HG03520 (cell line): ENCODE data around the gene CCDC8.
"Not testable (repeated sequence)": the region's sequence is repeated elsewhere in the genome, so short reads cannot be mapped to it uniquely, and the experiment has no call there.

Experiments
- ATAC-seq: cut with Tn5 transposase; IDR thresholded peaks from one replicate; pipeline ENCODE4 v1.9.1; 2021; ENCODE audit warnings: mild to moderate bottlenecking, moderate library complexity; ENCODE audit not compliant: unreplicated experiment

The CCDC8 gene

DNA sequence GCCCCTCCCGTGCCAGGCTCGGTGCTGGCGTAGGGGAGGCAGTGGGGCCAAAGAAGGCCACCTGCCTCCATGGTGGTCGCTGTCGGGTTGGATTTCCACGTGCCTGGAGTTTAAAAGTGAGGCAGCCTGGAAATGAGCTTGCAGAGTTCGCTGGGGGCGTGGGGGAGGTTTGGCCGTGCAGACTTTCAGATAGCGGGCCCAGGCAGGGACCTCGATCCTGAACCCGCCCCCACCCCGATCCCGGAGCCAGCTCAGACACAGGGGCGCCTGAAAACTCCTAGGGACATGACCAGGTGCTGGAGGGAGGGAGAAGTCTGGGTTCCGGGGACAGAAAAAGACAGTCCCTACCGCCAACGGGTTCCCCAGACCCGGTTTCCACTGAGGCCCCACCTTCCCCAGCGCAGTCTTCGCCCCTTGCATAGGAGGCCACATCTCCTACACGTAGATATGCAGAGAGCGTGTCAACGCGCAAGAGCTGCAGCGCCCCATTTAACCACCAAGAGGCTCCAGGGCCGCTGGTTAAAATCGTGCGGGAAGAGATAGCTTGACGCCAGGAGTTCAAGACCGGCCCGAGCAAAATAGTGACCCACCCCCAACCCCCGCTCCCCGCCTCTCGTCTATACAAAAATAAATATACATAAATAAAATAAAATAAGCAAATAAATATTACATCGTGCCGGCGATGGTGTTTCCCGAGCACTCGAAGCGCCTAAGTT, 8.5 kb downstream of the CCDC8 start:
- ATAC-seq: no peak

DNA sequence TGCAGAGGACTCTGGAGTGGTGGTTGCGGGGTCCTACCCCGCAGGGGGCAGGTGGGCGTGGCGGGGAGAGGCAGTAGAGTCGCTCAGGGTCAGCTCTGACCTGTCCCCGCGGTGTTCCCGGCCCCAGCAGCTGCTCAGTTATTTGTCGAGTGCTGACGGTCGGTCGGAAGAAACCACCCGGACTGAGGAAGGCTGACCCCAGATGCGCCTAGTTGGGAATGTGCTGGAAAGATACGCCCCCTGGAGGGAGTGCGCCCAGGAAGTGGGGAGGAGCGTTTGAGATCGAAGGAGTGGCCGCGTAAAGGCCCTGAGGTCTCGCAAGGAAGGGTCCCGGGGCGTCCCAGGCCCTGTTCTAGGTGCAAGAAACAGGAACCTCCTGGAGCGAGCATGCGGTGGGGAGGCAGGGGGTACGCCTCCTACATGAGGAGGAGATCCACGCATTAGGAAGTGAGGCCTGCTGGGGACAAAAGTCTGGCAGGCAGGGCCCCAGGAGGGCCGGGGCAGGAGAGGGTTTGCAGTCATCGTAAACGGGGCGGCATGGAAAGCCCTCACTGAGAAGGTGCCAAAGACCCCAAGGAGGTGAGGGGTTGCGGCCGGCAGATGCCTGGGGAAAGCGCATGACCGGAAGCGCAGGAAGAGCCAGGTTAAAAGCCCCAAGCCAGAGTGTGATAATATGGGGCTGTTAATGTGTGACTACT, 9.2 kb downstream of the CCDC8 start:
- no peak for ATAC-seq

DNA sequence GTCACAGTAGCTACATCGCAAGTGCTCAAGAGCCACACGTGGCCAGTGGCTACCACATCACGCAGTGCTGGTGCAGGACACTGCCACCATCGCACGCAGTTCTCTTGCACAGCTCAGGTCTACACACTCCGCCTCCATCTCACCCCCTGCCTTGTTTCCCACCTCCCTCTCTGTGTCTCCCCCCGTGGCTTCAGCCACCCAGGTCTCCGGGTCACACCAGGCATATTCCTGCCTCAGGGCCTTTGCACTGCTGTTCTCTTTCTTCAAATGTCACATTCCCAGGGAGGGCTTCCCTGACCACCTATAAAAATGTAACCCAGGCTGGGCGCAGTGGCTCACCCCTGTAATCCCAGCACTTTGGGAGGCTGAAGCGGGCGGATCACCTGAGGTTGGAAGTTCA, 10.6 kb downstream of the CCDC8 start:
- no peak for ATAC-seq

DNA sequence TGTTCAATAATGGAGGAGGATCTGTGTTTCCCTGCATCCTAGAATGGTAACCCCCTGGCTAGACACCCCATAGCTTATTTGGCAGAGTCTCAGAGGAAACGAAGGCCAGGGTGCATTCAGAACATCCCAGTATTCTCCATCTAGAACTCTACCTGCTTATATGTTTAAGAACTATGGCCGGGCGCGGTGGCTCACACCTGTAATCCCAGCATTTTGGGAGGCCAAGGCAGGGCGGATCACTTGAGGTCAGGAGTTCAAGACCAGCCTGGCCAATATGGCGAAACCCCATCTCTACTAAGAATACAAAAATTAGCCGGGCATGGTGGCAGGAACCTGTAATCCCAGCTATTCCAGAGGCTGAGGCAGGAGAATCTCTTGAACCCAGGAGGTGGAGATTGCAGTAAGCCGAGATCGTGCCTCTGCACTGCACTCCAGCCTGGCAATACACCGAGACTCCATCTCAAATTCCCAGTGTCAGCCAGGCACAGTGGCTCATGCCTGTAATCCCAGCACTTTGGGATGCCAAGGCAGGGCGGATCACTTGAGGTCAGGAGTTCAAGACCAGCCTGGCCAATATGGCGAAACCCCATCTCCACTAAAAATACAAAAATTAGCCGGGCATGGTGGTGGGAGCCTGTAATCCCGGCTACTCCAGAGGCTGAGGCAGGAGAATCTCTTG, 15.4 kb downstream of the CCDC8 start:
- not testable (repeated sequence) for ATAC-seq

DNA sequence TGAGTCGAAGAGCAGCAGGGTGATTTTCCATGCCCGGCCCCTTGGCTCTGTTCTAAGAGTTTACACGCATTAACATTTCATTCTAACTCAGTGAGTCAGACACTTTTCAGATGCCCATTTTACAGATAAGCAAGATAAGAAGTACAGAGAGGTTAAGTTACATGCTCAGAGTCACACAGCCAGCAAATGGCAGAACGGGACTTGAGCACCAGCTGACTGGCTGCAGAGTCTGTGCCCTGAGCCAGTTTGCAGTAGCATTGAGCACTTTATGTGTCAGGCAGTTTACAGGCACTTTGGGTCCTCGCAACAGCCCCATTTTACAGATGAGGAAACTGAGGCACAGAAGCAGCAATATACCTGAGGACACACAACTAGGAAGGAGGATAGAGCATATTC, 19.0 kb downstream of the CCDC8 start:
- ATAC-seq: no peak

DNA sequence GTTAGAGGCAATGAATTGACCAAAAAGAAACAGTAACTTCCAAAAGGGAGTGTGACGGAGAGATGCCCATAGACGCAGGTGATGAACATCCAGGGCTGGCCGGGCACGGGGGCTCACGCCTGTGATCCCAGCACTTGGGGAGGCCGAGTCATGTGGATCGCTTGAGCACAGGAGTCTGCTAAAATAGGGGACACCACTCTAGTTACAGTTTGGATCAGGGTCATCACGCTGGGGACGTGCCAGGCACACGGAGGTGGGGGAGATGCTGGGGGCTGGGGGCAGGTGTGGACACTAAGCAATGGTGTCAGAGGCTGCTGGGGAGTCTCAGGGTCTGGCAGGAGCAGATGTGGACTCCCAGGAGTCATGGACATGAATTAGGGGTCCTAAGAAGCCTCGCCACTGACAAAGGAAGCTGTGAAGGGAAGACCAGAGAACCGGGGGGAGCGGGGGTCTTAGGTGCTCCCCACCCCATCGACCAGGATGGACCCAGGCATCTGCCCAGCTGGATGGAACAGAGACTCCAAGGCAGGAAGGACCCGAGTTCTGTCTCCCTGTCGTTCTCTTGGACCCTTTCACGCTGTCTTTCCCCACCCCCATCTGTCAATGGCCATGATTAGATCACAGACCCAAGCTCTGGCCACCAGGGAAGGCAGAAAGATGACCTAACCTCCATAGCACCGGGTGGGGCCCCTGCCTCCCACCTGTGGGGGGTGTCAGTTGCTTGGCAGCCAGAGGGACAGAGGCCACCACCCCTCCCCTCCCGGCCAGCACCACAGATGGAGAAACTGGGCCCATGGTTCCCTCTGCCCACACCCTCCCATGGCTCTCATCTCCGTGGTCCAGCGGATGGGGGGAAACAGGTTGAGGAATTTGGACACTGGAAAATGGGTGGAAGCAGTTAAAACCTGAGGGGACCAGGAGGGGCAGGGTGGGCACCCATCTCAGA, 19.6 kb downstream of the CCDC8 start:
- ATAC-seq: no peak

DNA sequence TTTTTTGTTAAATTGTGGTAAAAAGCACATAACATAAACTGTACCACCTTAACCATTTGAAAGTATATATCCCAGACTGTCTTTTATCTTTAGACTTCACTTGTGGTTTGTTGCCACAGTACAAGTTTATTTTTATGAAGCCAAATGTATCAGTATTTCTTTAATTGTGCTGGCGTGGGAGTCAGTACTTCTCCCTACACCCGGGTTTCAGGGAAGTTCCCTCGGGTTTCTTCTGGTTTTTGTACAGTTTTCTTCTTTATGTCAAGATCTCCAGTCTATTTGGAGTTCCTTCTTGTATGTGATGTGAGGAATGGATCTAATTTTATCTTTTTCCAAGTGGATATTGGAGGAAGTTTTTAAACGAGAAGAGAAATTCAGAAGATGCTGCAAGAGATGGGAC, 20.5 kb downstream of the CCDC8 start:
- no peak for ATAC-seq

DNA sequence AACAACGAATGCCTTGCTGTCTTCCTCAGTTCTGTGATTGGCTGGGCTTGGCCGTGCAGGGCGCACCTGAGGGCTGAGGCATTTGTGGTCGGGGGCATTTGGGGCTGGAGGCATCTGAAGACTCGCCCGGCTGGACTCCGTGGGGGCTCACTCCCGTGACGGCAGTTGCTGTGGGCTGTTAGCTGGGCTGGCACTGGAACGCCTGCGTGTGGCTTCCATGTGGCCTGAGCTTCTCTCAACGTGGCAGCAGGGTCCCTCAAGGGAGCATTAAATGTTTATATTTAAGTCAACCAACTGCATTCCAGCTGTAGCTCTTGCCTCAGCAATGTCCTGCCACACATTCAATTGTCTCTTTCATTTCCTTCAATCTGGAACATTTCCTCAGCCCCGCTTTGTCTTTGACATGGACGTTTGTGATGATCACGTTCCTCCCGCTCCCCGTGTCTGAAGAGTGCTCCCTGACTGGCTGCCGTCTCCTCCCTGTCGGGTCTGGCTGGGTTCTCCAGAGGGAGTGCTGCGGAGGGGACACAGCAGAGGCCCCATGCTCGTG, 21.0 kb downstream of the CCDC8 start:
- no peak for ATAC-seq

DNA sequence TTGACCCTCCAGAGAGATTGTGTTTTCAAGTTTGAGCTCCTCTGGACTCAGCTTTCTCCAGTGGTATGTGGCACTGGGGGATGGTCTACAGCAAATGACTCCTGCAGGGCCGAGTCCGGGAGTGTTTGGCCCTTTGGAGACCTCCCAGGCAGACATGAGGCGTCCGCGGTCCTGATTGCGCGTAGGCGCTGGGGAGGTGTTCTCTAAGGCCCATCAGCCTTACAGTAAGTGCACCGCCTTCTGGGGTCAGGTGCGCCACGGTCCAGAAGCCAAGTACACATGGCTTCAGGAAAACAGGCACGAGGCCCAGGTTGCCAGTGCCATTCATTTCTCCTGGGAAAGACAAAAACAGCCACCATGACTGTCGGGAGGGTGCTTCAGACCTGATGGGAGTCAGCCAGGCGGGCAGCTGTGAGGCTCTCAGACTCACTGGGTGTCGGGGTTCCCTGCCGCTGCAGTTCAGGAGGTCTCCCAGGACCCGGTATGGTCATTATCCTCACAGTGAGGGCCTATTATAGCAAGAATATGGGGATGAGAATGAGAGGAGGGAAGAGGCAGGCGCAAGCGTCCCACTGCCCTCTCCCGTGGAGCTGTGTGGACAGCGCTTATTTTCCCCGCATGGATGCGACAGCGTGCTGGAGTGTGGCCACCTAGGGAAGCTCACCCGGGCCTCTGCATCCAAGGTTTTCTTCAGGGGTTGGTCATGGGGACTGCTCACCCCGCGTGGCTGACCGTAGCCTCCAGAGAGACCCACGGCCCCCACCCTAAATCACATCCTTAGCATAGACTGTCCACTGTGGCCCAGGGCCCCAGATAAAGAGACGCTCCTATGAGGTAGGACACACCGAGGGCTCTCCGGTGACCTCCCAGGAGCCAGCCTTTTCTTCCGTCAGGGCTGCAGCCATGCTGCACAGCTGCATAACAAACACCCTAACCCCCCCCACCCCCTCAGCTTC, 21.8 kb downstream of the CCDC8 start:
- no peak for ATAC-seq

DNA sequence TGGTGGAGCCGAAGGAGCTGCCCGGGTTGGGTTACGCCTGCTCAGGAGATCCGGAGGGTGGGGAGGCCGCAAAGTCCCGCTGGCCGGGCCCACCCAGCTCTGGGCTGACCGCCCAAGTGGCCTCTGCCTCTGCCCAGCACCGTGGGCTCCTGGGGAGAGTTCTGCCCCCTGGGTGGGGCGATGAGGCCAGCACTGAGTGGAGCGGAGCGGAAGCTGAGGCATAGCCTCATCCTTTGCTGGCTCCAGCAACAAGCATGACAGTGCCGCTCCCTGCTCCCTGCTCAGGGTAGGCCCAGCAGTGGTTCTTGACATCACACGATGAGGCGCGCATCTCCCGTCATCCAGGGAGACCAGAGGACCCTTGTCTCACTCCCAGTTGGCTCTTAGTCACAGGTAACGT, 22.5 kb downstream of the CCDC8 start:
- no peak for ATAC-seq

DNA sequence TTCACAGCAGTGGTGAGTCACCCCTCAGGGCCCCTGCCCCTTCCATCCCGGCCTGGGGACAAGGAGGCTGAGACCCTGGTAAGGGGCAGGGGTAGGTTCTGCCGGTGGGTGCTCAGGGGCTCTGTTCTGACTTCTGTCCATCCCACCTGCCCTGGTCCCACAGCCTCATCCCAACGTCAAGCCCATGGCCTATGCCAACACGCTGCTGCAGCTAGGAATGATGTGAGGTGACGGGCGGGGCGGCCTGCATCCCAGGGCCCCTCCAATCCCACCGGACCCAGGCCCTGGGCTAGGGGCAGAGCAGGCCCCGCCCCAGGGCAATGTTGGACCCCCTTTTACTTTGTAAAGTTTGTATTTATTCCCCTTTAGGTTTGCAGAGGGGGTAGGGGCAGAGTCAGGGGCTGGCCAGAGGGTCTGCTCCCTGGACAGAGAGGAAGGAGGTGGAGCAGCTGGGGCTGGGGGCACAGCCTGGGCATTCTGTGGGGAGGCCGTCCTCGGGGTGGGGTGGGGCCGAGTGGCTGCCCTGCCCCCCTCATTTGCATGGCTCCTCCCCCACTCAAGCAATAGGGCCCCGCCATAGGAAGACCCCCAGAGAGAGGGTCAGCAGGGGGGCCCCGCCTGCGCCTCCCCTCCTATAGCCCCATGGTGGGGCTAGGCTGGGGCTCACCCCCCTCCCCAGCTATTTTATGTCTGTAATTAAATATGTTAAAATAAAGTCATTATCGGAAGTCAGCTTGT, 23.1 kb downstream of the CCDC8 start:
- no peak for ATAC-seq

DNA sequence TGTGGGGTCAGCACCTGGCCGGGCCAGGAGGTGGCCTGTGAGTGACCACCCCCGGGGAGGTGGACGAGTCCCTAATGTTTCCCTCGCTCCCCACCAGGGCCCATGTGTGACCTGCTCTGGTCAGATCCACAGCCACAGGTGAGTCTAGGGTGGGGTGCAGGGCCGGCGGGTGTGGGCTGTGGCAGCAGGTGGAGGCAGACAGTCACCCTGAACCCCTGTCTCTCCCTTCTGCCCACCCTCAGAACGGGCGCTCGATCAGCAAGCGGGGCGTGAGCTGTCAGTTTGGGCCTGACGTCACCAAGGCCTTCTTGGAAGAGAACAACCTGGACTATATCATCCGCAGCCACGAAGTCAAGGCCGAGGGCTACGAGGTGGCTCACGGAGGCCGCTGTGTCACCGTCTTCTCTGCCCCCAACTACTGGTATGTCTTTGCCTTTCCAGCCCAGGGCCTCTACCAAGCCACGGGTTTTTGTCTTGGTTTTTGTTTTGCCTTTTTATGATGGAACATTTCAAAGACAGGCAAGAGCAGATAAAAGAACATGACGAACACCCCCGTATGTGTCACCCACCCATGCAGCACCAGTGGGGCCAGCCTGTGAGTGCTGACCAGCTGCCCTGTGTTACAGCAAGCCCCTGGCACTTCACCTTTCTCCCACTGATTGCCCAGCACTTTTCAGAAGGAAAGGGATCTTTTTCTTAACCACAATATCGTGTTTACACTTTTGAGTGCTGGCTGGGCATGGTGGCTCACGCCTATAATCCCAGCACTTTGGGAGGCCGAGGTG, 24.9 kb downstream of the CCDC8 start:
- no peak for ATAC-seq

DNA sequence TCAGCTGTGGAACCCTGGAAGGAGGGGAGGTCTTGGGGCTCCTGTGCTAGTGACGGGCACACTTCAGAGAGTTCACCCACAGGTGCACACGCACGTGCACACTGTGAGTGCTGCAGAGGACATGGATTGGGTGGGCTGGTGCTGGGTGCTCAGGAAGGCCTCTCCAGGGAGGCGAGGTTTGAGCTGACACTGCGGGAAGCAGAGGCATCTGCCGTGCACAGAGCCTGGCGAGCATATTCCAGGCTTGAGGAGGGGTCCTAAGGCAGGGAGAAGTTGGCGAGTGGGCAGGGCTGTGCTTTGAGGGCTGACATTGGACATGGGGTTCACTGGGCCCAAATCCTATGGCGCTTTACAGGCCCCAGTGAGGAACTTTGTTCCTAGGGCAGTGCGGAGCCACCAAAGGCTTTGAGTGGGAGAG, 25.6 kb downstream of the CCDC8 start:
- no peak for ATAC-seq

DNA sequence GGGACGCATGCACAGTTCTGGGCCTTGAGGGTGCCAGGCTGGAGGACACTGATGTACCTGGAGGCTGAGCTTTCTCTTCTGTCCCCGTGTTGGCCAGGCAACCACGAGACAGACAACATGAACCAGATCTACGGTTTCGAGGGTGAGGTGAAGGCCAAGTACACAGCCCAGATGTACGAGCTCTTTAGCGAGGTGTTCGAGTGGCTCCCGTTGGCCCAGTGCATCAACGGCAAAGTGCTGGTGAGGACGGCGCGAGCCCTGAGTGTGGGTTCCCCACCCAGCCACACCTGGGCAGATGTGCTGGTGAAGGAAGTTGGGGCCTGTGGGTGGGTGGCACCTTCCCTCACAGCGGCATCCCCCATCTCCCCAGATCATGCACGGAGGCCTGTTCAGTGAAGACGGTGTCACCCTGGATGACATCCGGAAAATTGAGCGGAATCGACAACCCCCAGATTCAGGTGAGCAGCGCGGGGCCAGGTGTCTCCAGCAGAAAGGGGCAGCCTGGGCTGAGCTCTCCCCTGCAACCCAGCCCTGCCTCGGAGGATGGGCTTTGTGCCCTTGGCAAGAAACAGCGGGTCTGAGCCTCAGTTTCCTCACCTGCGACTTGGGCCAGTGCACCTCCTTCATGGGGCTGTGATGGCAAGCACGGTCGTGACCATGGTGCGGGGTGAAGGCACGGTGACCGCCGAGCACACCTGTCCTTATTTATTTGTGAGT, 26.2 kb downstream of the CCDC8 start:
- ATAC-seq: no peak

DNA sequence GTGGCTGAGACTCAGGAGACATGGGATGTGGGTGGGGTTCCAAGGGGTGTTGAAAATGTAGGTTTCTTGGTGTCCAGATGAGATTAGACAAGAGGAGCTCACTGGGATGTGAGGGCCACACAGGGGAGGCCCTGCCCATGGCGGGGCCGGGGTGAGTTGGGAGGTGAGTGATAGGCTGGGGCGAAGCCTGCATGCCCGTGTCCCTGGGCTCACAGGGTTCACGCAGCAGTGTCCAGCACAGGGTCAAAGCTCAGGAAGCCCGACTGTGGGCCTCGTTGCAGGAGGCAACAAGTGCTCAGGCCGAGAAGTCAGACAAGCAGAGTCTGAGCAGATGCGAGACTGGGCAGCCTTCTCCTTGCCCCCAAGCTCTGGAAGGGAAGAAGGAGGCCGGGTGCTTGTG, 27.2 kb downstream of the CCDC8 start:
- ATAC-seq: no peak

DNA sequence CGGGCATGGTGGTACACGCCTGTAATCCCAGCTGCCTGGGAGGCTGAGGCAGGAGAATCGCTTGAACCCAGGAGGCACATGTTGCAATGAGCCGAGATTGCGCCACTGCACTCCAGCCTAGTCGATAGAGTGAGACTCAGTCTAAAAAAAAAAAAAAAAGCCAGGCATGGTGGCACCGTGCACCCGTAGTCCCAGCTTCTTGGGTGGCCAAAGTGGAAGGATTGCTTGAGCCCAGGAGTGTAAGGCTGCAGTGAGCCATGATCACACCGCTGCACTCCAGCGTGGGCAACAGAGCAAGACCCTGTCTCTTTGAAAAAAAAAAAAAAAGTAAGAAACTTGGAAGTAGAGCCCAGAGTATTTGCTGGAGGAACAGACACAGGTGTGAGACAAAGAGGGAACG, 27.7 kb downstream of the CCDC8 start:
- no peak for ATAC-seq

DNA sequence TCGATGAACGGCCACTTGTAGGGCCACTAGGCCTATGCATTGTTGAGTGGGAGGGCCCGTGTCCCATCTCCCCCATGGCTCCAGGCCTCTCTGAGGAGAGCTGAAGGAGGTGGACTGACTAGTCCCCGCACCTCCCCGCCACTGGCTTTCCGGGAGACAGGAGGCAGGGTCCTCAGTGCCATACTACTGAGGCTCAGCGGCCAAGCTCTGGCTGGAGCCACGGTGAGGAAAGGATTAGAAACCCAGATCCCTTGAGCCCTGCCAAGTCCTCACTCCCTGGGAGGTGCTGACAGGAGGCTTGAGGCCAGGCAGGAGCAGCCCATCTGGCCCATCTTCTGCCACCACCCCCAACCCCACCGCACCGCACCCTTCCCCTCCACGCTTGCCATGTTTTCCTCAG, 29.0 kb downstream of the CCDC8 start:
- no peak for ATAC-seq

DNA sequence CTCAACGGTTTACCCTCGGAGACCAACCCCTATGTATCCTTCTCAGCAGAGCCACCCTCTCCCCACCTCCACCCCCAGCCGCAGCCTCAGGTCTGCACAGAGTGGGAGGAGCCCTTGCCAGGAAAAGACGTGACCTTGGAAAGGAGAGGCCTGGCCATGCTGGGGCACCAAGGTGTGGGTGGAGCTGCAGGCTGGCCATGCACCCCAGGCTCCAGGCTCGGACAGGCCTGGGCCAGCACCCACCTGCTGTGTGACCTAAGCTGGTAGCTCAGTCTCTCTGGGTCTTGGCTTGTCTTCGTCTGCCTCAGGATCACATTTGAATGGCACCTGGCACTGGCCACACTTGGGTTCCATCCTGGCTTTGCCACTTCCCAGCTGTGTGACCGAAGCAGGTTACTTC, 29.5 kb downstream of the CCDC8 start:
- no peak for ATAC-seq
